ENCODE data around the gene OR8B3.
"Not testable (repeated sequence)": the region's sequence is repeated elsewhere in the genome, so short reads cannot be mapped to it uniquely, and the experiment has no call there.

OR8B3 gene

DNA sequence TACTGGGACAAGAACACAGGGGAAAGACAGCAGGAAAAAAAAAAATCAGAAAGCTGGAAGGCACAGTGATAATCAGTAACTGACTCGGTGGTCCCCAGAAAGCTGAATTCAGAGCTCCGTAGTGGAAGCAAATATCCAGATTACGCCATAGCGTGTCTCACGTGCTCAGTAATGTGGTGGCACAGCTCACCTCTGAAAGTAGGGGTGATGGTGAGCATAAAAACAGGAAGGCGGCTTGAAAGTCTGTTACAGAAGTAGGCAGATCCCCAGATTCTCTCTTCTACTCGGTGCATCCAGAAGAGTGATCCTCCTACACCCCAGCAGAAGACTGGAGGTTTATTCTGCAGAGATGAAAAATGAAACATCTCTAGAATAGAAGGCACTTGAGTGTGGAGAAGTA, 11.1 kb upstream of the OR8B3 start:
- H3K4me3 ChIP-seq (ENCODE audit: control insufficient read depth, low read depth, low read length) = no peak overlapping the region
- TF ChIP-seq, protein P1, sequence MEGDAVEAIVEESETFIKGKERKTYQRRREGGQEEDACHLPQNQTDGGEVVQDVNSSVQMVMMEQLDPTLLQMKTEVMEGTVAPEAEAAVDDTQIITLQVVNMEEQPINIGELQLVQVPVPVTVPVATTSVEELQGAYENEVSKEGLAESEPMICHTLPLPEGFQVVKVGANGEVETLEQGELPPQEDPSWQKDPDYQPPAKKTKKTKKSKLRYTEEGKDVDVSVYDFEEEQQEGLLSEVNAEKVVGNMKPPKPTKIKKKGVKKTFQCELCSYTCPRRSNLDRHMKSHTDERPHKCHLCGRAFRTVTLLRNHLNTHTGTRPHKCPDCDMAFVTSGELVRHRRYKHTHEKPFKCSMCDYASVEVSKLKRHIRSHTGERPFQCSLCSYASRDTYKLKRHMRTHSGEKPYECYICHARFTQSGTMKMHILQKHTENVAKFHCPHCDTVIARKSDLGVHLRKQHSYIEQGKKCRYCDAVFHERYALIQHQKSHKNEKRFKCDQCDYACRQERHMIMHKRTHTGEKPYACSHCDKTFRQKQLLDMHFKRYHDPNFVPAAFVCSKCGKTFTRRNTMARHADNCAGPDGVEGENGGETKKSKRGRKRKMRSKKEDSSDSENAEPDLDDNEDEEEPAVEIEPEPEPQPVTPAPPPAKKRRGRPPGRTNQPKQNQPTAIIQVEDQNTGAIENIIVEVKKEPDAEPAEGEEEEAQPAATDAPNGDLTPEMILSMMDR (IDR thresholded peaks at IDR 0.05; ENCODE audit: control insufficient read depth, insufficient read depth, low read depth, low read length, missing control alignments) = no peak
- DNase-seq (ENCODE audit: low read depth) = no peak

DNA sequence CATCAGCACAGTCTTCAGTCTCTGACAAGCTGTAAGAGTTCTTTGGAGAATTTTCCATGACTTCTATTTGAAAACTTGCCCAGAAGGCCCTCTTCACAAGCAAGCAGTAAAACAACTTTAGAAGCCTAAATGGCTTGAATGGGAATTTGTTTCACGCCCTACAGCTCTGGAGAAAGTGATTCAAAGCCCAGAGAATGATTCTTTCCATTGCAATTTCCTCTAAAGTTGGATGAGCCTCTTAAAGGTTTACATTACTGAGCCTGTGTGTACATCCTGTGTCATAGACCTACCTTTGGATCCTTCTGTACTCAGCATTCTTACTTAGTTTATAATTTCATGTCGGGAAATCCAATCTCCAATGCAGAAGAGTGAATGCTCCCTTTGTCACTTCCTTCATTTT, 6.8 kb upstream of the OR8B3 start:
- TF ChIP-seq, protein P1 (IDR thresholded peaks at IDR 0.05; ENCODE audit: control insufficient read depth, insufficient read depth, low read depth, low read length, missing control alignments) = no peak
- DNase-seq (ENCODE audit: low read depth) = no peak
- H3K4me3 ChIP-seq (ENCODE audit: control insufficient read depth, low read depth, low read length) = no peak overlapping the region

DNA sequence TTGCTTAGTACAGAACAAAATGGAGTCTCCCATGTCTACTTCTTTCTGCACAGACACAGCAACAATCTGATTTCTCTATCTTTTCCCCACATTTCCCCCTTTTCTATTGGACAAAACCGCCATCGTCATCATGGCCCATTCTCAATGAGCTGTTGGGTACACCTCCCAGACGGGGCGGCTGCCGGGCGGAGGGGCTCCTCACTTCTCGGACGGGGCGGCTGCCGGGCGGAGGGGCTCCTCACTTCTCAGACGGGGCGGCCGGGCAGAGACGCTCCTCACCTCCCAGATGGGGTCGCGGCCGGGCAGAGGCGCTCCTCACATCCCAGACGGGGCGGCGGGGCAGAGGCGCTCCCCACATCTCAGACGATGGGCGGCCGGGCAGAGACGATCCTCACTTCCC, 4.4 kb upstream of the OR8B3 start:
- not testable (repeated sequence) for DNase-seq (ENCODE audit: low read depth)

DNA sequence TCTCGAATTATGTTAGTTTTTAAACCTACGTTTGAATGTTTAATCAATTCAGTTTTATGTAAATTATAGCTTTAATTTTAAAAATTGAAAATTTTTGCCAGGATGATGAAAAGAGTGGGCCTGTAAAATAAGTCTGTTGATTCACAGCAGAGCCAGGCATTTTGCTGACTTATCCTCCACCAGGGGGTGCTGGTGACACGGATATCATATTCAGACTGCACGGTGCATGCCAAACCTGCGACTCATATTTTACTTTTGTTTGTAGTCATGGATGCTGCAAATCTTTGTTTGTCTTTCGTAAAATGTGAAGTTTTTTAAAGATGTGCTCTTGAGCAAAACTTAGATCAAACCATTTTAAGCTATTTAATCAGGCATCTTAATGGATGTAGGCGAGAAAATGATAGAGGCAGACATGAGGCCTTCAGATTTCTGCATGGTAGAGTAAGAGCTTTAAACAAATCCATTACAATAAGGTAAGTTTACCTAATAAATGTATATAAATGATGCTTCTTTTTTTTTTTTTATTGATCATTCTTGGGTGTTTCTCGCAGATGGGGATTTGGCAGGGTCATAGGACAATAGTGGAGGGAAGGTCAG, 3.6 kb upstream of the OR8B3 start:
- DNase-seq (ENCODE audit: low read depth) = peak; percentile 43

More for the DNA sequence above, 4.4 kb upstream of the OR8B3 start:
- H3K4me3 ChIP-seq (ENCODE audit: control insufficient read depth, low read depth, low read length) = not testable (repeated sequence)

DNA sequence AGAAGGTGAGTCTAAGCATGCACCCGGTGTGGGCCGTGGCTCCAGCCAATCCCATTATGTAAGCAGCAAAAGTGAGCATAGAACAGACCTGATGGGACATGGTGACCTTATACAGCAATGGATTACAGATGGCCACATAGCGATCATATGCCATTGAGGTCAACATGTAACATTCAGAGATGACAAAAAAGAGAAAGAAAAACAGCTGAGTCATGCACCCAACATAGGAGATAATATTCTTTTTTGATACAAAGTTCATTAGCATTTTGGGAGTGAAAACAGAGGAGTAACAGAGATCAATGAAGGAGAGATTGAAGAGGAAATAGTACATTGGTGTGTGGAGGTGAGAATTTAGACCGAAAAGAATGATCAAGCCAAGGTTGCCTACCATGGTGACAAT, 2.0 kb downstream of the OR8B3 start:
- H3K4me3 ChIP-seq (ENCODE audit: control insufficient read depth, low read depth, low read length); DNase-seq (ENCODE audit: low read depth): not testable (repeated sequence)

More for the DNA sequence above, 3.6 kb upstream of the OR8B3 start:
- TF ChIP-seq, protein P1 (IDR thresholded peaks at IDR 0.05; ENCODE audit: control insufficient read depth, insufficient read depth, low read depth, low read length, missing control alignments) = peak; percentile 73
- H3K4me3 ChIP-seq (ENCODE audit: control insufficient read depth, low read depth, low read length) = no peak overlapping the region

DNA sequence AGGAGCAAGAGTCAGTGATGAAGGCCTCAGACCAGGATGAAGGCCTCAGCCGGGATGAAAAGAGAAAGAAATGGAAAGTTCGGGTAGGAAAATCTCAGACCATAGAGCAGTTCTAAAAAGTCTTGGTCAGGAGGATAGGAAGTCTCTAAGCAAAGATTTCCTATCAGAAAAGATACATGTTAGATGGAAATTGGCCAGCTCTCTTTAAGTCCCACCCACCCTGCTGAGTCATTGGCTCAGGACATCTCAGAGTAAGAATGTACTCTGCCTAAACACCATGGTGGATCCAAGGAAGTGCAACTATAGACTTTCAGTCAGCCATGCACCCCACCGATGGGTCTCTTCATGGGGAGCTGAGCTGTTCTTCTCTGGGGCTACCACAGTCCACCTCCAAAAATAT, 4.4 kb downstream of the OR8B3 start:
- DNase-seq (ENCODE audit: low read depth) = no peak
- no peak overlapping the region for H3K4me3 ChIP-seq (ENCODE audit: control insufficient read depth, low read depth, low read length)
- TF ChIP-seq, protein P1 (IDR thresholded peaks at IDR 0.05; ENCODE audit: control insufficient read depth, insufficient read depth, low read depth, low read length, missing control alignments) = no peak

DNA sequence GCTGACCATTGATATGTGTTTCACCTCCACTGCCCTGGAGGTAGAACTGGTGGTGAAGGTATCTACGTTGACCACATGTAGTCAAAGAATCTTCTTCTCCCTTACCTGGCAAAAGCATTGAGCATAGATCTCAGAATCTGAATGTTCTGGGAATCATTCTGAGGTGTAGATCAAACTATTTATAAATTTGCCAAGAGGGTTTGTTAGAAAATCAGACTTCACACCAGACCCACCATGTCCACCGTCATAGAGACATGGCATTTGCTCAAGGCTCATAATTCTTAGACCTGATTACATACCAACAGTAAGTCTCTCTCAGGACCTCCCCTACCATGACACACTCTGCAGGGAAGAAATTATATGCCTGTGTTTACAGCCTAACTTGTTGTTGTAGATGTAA, 14.4 kb downstream of the OR8B3 start, which contains the start of gene OR8B2:
Gene OR8B2, minus strand, starts transcription at position 101 of the 400 bp plus-strand sequence. CDS start 1,156 bp downstream, outside the sequence.
- H3K4me3 ChIP-seq (ENCODE audit: control insufficient read depth, low read depth, low read length) = no peak within 1 kb of the TSS
- TF ChIP-seq, protein P1 (IDR thresholded peaks at IDR 0.05; ENCODE audit: control insufficient read depth, insufficient read depth, low read depth, low read length, missing control alignments) = no peak
- DNase-seq (ENCODE audit: low read depth) = no peak

DNA sequence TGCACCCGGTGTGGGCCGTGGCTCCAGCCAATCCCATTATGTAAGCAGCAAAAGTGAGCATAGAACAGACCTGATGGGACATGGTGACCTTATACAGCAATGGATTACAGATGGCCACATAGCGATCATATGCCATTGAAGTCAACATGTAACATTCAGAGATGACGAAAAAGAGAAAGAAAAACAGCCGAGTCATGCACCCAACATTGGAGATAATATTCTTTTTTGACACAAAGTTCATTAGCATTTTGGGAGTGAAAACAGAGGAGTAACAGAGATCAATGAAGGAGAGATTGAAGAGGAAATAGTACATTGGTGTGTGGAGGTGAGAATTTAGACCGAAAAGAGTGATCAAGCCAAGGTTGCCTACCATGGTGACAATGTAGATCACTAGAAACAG, 16.0 kb downstream of the OR8B3 start:
- H3K4me3 ChIP-seq (ENCODE audit: control insufficient read depth, low read depth, low read length); DNase-seq (ENCODE audit: low read depth): not testable (repeated sequence)
